ENCODE data around the gene SEMA3E.

- no peak for TF ChIP-seq CTCF (IDR thresholded peaks at IDR 0.05)
- TF ChIP-seq POLR2A (IDR thresholded peaks at IDR 0.05): no peak
Observed at GRCh38 chr7:83579740-83580139, 69.2 kb downstream of the SEMA3E start.
